OCI-LY3 (cell line): Measurements from ENCODE around the gene LRRC7.

Experiments
- EZH2phosphoT487 ChIP-seq: fragments of 200-600 bp; shearing (Covaris generic); IDR thresholded peaks from 2 replicates; pipeline ENCODE4 v1.6.1; 2018; ENCODE audit warnings: antibody characterized with exemption, mixed run types, low read depth
- TF ChIP-seq, protein P1 (sequence below): fragments of 200-600, 300-600 bp; sonication (generic); IDR thresholded peaks from 2 replicates; pipeline ENCODE4 v1.5.1; 2014; ENCODE audit warnings: antibody characterized with exemption, low read length, low read depth

- TF ChIP-seq, protein P1, sequence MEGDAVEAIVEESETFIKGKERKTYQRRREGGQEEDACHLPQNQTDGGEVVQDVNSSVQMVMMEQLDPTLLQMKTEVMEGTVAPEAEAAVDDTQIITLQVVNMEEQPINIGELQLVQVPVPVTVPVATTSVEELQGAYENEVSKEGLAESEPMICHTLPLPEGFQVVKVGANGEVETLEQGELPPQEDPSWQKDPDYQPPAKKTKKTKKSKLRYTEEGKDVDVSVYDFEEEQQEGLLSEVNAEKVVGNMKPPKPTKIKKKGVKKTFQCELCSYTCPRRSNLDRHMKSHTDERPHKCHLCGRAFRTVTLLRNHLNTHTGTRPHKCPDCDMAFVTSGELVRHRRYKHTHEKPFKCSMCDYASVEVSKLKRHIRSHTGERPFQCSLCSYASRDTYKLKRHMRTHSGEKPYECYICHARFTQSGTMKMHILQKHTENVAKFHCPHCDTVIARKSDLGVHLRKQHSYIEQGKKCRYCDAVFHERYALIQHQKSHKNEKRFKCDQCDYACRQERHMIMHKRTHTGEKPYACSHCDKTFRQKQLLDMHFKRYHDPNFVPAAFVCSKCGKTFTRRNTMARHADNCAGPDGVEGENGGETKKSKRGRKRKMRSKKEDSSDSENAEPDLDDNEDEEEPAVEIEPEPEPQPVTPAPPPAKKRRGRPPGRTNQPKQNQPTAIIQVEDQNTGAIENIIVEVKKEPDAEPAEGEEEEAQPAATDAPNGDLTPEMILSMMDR, result no peak
- TF ChIP-seq EZH2phosphoT487, result no peak
Measured at GRCh38 chr1:69711190-69711930, 143.6 kb downstream of the LRRC7 start.
